GM23338 (cell line): ENCODE results near the gene C8A. TPM values are rescaled to one million over a fixed set of nuclear protein-coding genes. Genes with fewer than 3 reads are reported as not detected.

Experiments
- ATAC-seq: fragments of 200-7000 bp; cut with Tn5 transposase; 3 replicates; pipeline ENCODE4 v1.9.1; 2020
- DNase-seq: peaks from one replicate; pipeline ENCODE4 v3.0.0-alpha.2; 2015; ENCODE audit warnings: low spot score
- H2AFZ ChIP-seq: fragments of 200-600 bp; sonication (generic); 2 replicates; pipeline ENCODE4 v1.8.0; 2016; ENCODE audit warnings: antibody characterized with exemption, mild to moderate bottlenecking, moderate library complexity
- H3F3A ChIP-seq: fragments of 200-600 bp; sonication (generic); replicated peaks from 2 replicates; pipeline ENCODE4 v1.8.0; 2017; ENCODE audit warnings: antibody characterized with exemption, mixed run types, low read depth
- H3K27ac ChIP-seq: fragments of 200-600 bp; sonication (generic); 2 replicates; pipeline ENCODE4 v1.6.1; 2016; ENCODE audit warnings: low read depth
- H3K27me3 ChIP-seq: fragments of 200-600 bp; sonication (generic); 2 replicates; pipeline ENCODE4 v1.8.0; 2016; ENCODE audit warnings: mild to moderate bottlenecking, mixed run types, moderate library complexity; ENCODE audit not compliant: insufficient read depth
- H3K36me3 ChIP-seq: fragments of 200-600 bp; sonication (generic); 2 replicates; pipeline ENCODE4 v1.8.0; 2016; ENCODE audit warnings: mild to moderate bottlenecking; ENCODE audit not compliant: insufficient read depth
- H3K4me1 ChIP-seq: fragments of 200-600 bp; sonication (generic); 2 replicates; pipeline ENCODE4 v1.8.0; 2016; ENCODE audit warnings: mild to moderate bottlenecking, moderate library complexity; ENCODE audit not compliant: insufficient read depth
- H3K4me2 ChIP-seq: fragments of 200-600 bp; sonication (generic); 2 replicates; pipeline ENCODE4 v1.7.1; 2017; ENCODE audit warnings: mixed run types
- H3K4me3 ChIP-seq: fragments of 200-600 bp; sonication (generic); 2 replicates; pipeline ENCODE4 v1.6.1; 2016; ENCODE audit warnings: mixed run types
- H3K79me2 ChIP-seq: fragments of 200-600 bp; sonication (generic); replicated peaks from 2 replicates; pipeline ENCODE4 v1.8.0; 2017; ENCODE audit warnings: mild to moderate bottlenecking; ENCODE audit not compliant: insufficient read depth
- H3K9me2 ChIP-seq: fragments of 200-600 bp; sonication (generic); 2 replicates; pipeline ENCODE4 v1.8.0; 2017; ENCODE audit not compliant: insufficient read depth
- H4K20me1 ChIP-seq: fragments of 200-600 bp; sonication (generic); replicated peaks from 2 replicates; pipeline ENCODE4 v1.8.0; 2017; ENCODE audit warnings: mild to moderate bottlenecking; ENCODE audit not compliant: insufficient read depth
- H3K27ac Mint-ChIP-seq: 2 replicates; pipeline ENCODE4 v1.8.0; 2020; ENCODE audit warnings: inconsistent platforms, mild to moderate bottlenecking, moderate library complexity, mixed read lengths
- H3K27me3 Mint-ChIP-seq: 3 replicates; pipeline ENCODE4 v1.8.0; 2022; ENCODE audit warnings: low read depth, mild to moderate bottlenecking, moderate library complexity, mixed read lengths, inconsistent platforms; ENCODE audit not compliant: insufficient read depth, poor library complexity
- H3K36me3 Mint-ChIP-seq: 3 replicates; pipeline ENCODE4 v1.8.0; 2021; ENCODE audit warnings: low read depth, mild to moderate bottlenecking, inconsistent platforms, moderate library complexity, mixed read lengths
- H3K4me1 Mint-ChIP-seq: 3 replicates; pipeline ENCODE4 v1.8.0; 2020; ENCODE audit warnings: mild to moderate bottlenecking, inconsistent platforms, mixed read lengths
- H3K4me3 Mint-ChIP-seq: 3 replicates; pipeline ENCODE4 v1.8.0; 2021; ENCODE audit warnings: moderate library complexity, mild to moderate bottlenecking, inconsistent platforms, mixed read lengths
- H3K9me3 Mint-ChIP-seq: 3 replicates; pipeline ENCODE4 v1.8.0; 2020; ENCODE audit warnings: moderate library complexity, mild to moderate bottlenecking, inconsistent platforms, mixed read lengths
- CREB1 ChIP-seq: fragments of 250-450 bp; sonication (Bioruptor Pico); IDR thresholded peaks from 2 replicates; pipeline ENCODE4 v1.5.0; 2020; ENCODE audit warnings: low read depth, mild to moderate bottlenecking, moderate library complexity
- CTCF ChIP-seq, 2 experiments: fragments of 200-600 bp in 1 of 2; sonication (generic) in 1 of 2; conservative IDR thresholded peaks; 2 replicates each; pipeline versions ENCODE4 v1.5.1 to v1.6.1; 2016 to 2017; ENCODE audit warnings: antibody characterized with exemption in 2 of 2, low read depth in 2 of 2, mild to moderate bottlenecking in 2 of 2, moderate library complexity in 1 of 2
- EZH2 ChIP-seq: fragments of 200-600 bp; sonication (generic); IDR thresholded peaks from one replicate; pipeline ENCODE4 v1.8.0; 2017; ENCODE audit warnings: antibody characterized with exemption, mild to moderate bottlenecking, low read depth; ENCODE audit not compliant: unreplicated experiment
- EZH2phosphoT487 ChIP-seq: fragments of 200-600 bp; sonication (generic); IDR thresholded peaks from one replicate; pipeline ENCODE4 v1.8.1; 2018; ENCODE audit warnings: antibody characterized with exemption; ENCODE audit not compliant: unreplicated experiment
- NANOG ChIP-seq: IDR thresholded peaks from 2 replicates; pipeline ENCODE4 v1.6.1; 2016; ENCODE audit warnings: antibody characterized with exemption, borderline replicate concordance
- REST ChIP-seq: IDR thresholded peaks from one replicate; pipeline ENCODE4 v1.6.1; 2018; ENCODE audit warnings: antibody characterized with exemption; ENCODE audit not compliant: unreplicated experiment
- STAT1 ChIP-seq: IDR thresholded peaks from one replicate; pipeline ENCODE4 v1.6.1; 2016; ENCODE audit warnings: antibody characterized with exemption; ENCODE audit not compliant: unreplicated experiment
- ZNF114 ChIP-seq: fragments of 250-450 bp; sonication (Bioruptor Pico); IDR thresholded peaks from 2 replicates; pipeline ENCODE4 v1.5.0; 2020; ENCODE audit warnings: mild to moderate bottlenecking, moderate library complexity
- polyA plus RNA-seq: library from polyadenylated mRNA; unstranded; fragments of >200 nt; fragmentation: Nextera tagmentation; extraction: Ambion mirVana; gene quantifications from 2 replicates; pipeline ENCODE4 v1.2.1, GENCODE V29; 2016
- total RNA-seq: library from RNA; depleted of rRNA; stranded (reverse); fragments of >200 nt; shearing (Covaris generic); gene quantifications from 2 replicates; pipeline ENCODE4 v1.2.3, GENCODE V29; 2014
- TF ChIP-seq, protein P1 (sequence below): fragments of 250-450 bp; sonication (Bioruptor Pico); IDR thresholded peaks from 2 replicates; pipeline ENCODE4 v1.5.0; 2020; ENCODE audit warnings: mild to moderate bottlenecking, moderate library complexity

Gene C8A
- total and polyA plus RNA-seq, 2 experiments from 2014 or later, result not detected

DNA sequence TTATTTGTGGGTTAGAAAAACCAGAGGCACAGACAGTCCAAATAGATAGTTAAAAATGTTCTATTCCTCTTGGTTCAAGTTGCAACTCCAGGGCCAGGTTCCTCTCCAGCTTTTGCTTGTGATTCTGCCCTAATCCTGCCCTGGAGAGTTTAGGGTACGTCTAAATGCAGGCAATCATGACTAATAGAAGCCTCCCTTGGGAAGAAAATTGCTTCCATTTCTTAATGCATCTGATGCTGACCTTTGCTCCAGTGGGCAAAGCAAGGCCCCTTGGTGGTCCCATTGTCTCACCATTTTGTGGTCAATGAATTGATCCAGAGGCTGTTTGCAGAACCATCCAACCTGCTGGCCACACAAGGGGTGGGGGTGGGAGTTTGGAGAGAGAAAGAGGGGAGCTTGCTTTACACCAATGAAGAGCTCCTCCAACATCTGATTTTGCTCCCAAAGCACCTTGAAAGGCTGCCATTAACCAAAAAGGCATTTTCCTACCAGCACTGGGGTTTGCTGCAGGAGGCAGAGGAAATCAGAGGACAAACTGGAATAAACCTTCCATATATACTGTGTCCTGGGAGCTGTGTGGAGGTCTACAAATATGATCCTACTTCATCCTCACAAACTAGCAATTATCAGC, 79.9 kb downstream of the C8A start:
- no peak for TF ChIP-seq ZNF114 (CRISPR knock-in tag)
- TF ChIP-seq EZH2phosphoT487, result no peak
- no peaks in the 10 kb centered on the region for H3K79me2 ChIP-seq
- Mint-ChIP-seq H3K4me1 (peaks cover 28% of the 10 kb centered on the region), H3K27me3 (peaks cover 7% of the 10 kb centered on the region), H3K36me3 (no peaks in the 10 kb centered on the region), H3K9me3 (no peaks in the 10 kb centered on the region), H3K4me3 (no peak overlapping the region), H3K27ac (no peak overlapping the region)
- no peak overlapping the region for H3K27ac ChIP-seq
- ATAC-seq (peak; percentile 49; the same call in 2 of the 3 replicates), DNase-seq (no peak)
- H3K36me3 ChIP-seq, result no peaks in the 10 kb centered on the region
- H3K4me1 ChIP-seq, result peaks cover 24% of the 10 kb centered on the region
- H3K4me2 ChIP-seq, result no peak overlapping the region
- no peak overlapping the region for H3K4me3 ChIP-seq
- H2AFZ ChIP-seq, result no peak overlapping the region
- no peaks in the 10 kb centered on the region for H3K9me2 ChIP-seq
- H4K20me1 ChIP-seq, result no peaks in the 10 kb centered on the region
- H3F3A ChIP-seq, result no peaks in the 10 kb centered on the region
- H3K27me3 ChIP-seq, result no peaks in the 10 kb centered on the region

GRCh38 chr1:56938646-56939045, 84.0 kb downstream of the C8A start:
- Histone ChIP-seq H3K4me2 (no peak overlapping the region; the same call in 1 of the 2 replicates), H4K20me1 (no peaks in the 10 kb centered on the region), H3F3A (no peaks in the 10 kb centered on the region), H3K4me1 (peaks cover 16% of the 10 kb centered on the region), H3K36me3 (no peaks in the 10 kb centered on the region), H2AFZ (no peak overlapping the region), H3K27me3 (no peaks in the 10 kb centered on the region), H3K79me2 (no peaks in the 10 kb centered on the region), H3K4me3 (no peak overlapping the region), H3K9me2 (no peaks in the 10 kb centered on the region), H3K27ac (no peak overlapping the region)
- no peak overlapping the region for H3K4me3 Mint-ChIP-seq
- H3K4me1 Mint-ChIP-seq, result peaks cover 22% of the 10 kb centered on the region
- DNase-seq (no peak), ATAC-seq (no peak)
- no peaks in the 10 kb centered on the region for H3K36me3 Mint-ChIP-seq
- no peak overlapping the region for H3K27ac Mint-ChIP-seq
- peaks cover 7% of the 10 kb centered on the region for H3K27me3 Mint-ChIP-seq
- TF ChIP-seq EZH2, result no peak
- TF ChIP-seq REST, result no peak
- TF ChIP-seq, protein P1, sequence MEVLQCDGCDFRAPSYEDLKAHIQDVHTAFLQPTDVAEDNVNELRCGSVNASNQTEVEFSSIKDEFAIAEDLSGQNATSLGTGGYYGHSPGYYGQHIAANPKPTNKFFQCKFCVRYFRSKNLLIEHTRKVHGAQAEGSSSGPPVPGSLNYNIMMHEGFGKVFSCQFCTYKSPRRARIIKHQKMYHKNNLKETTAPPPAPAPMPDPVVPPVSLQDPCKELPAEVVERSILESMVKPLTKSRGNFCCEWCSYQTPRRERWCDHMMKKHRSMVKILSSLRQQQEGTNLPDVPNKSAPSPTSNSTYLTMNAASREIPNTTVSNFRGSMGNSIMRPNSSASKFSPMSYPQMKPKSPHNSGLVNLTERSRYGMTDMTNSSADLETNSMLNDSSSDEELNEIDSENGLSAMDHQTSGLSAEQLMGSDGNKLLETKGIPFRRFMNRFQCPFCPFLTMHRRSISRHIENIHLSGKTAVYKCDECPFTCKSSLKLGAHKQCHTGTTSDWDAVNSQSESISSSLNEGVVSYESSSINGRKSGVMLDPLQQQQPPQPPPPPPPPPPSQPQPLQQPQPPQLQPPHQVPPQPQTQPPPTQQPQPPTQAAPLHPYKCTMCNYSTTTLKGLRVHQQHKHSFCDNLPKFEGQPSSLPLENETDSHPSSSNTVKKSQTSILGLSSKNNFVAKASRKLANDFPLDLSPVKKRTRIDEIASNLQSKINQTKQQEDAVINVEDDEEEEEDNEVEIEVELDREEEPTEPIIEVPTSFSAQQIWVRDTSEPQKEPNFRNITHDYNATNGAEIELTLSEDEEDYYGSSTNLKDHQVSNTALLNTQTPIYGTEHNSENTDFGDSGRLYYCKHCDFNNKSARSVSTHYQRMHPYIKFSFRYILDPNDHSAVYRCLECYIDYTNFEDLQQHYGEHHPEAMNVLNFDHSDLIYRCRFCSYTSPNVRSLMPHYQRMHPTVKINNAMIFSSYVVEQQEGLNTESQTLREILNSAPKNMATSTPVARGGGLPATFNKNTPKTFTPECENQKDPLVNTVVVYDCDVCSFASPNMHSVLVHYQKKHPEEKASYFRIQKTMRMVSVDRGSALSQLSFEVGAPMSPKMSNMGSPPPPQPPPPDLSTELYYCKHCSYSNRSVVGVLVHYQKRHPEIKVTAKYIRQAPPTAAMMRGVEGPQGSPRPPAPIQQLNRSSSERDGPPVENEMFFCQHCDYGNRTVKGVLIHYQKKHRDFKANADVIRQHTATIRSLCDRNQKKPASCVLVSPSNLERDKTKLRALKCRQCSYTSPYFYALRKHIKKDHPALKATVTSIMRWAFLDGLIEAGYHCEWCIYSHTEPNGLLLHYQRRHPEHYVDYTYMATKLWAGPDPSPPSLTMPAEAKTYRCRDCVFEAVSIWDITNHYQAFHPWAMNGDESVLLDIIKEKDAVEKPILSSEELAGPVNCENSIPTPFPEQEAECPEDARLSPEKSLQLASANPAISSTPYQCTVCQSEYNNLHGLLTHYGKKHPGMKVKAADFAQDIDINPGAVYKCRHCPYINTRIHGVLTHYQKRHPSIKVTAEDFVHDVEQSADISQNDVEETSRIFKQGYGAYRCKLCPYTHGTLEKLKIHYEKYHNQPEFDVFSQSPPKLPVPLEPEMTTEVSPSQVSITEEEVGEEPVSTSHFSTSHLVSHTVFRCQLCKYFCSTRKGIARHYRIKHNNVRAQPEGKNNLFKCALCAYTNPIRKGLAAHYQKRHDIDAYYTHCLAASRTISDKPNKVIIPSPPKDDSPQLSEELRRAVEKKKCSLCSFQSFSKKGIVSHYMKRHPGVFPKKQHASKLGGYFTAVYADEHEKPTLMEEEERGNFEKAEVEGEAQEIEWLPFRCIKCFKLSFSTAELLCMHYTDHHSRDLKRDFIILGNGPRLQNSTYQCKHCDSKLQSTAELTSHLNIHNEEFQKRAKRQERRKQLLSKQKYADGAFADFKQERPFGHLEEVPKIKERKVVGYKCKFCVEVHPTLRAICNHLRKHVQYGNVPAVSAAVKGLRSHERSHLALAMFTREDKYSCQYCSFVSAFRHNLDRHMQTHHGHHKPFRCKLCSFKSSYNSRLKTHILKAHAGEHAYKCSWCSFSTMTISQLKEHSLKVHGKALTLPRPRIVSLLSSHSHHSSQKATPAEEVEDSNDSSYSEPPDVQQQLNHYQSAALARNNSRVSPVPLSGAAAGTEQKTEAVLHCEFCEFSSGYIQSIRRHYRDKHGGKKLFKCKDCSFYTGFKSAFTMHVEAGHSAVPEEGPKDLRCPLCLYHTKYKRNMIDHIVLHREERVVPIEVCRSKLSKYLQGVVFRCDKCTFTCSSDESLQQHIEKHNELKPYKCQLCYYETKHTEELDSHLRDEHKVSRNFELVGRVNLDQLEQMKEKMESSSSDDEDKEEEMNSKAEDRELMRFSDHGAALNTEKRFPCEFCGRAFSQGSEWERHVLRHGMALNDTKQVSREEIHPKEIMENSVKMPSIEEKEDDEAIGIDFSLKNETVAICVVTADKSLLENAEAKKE (CRISPR knock-in tag), result no peak
- TF ChIP-seq CTCF (conservative IDR thresholded peaks at IDR 0.05; ENCODE audit: low read depth in 2 of 2), result no peak
- no peak for TF ChIP-seq STAT1
- no peak for TF ChIP-seq CREB1 (CRISPR knock-in tag)
- no peak for TF ChIP-seq NANOG
- no peak for TF ChIP-seq EZH2phosphoT487
- no peaks in the 10 kb centered on the region for H3K9me3 Mint-ChIP-seq
